Fibroblast of lung (primary cell): ENCODE results near the gene TANGO6.
A peak's percentile ranks its signal among the peaks of the same experiment; 100 is the strongest.

ENCODE experiments used
- EZH2 ChIP-seq: IDR thresholded peaks from 2 replicates; pipeline ENCODE4 v1.5.1; 2012; ENCODE audit warnings: low read length, control low read depth, mild to moderate bottlenecking; ENCODE audit errors: missing control alignments
- TF ChIP-seq, protein P1 (sequence below), 2 donors: IDR thresholded peaks in 1 of 2; conservative IDR thresholded peaks in 1 of 2; 1 replicate in 1 of 2; 2 replicates in 1 of 2; pipeline ENCODE4 v1.5.1; 2011 to 2012; ENCODE audit warnings: low read length in 2 of 2, control low read depth in 1 of 2, inconsistent platforms in 1 of 2, low read depth in 1 of 2, mild to moderate bottlenecking in 1 of 2

DNA sequence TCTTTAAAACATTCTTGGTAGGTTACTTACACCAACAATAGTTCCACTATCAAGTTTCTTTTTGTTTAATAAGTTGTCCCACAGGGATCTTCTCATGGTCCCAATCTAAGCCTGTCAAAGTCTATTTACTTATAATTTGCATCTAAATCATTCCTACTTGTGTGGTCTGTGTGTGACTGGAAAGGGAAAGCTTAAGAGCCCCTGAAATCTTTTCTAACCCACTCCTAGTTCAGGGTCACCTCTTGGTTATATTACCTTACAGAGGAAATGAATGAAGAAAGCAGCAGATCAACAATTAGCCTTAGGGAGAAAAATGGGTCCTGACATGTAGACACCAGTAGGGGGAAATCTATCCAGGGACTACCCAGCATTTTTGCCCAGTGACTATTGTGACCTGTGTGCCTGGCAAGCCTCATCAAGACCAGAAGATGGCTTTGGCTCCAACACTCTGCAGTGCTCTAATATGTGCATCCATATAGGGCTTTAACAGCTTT, 151.7 kb downstream of the TANGO6 start:
- TF ChIP-seq, protein P1, sequence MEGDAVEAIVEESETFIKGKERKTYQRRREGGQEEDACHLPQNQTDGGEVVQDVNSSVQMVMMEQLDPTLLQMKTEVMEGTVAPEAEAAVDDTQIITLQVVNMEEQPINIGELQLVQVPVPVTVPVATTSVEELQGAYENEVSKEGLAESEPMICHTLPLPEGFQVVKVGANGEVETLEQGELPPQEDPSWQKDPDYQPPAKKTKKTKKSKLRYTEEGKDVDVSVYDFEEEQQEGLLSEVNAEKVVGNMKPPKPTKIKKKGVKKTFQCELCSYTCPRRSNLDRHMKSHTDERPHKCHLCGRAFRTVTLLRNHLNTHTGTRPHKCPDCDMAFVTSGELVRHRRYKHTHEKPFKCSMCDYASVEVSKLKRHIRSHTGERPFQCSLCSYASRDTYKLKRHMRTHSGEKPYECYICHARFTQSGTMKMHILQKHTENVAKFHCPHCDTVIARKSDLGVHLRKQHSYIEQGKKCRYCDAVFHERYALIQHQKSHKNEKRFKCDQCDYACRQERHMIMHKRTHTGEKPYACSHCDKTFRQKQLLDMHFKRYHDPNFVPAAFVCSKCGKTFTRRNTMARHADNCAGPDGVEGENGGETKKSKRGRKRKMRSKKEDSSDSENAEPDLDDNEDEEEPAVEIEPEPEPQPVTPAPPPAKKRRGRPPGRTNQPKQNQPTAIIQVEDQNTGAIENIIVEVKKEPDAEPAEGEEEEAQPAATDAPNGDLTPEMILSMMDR (conservative IDR thresholded peaks at IDR 0.05 in 1 of 2, IDR thresholded peaks at IDR 0.05 in 1 of 2; ENCODE audit: low read depth in 1 of 2, low read length in 2 of 2), result peak; percentile 13 to 35
- no peak for TF ChIP-seq EZH2
